Cortex of kidney (tissue), 1 donor: ENCODE data around the gene GGT7.
"Not testable (repeated sequence)": the region's sequence is repeated elsewhere in the genome, so short reads cannot be mapped to it uniquely, and the experiment has no call there.

ENCODE experiments used
- DNase-seq: peaks from one replicate; lab custom pipeline; 2025; lab: John Stamatoyannopoulos, UW

GGT7 gene

GRCh38 chr20:34883087-34883688 lies 10.5 kb upstream of the GGT7 start:
- no peak for DNase-seq

- no peak for DNase-seq
These were observed 9.0 kb upstream of the GGT7 start for GRCh38 chr20:34881689-34882088.

- DNase-seq, result not testable (repeated sequence)
These were observed 8.3 kb upstream of the GGT7 start for GRCh38 chr20:34880971-34881370.

- no peak for DNase-seq
These were observed 7.7 kb upstream of the GGT7 start for GRCh38 chr20:34880215-34880850.

DNA sequence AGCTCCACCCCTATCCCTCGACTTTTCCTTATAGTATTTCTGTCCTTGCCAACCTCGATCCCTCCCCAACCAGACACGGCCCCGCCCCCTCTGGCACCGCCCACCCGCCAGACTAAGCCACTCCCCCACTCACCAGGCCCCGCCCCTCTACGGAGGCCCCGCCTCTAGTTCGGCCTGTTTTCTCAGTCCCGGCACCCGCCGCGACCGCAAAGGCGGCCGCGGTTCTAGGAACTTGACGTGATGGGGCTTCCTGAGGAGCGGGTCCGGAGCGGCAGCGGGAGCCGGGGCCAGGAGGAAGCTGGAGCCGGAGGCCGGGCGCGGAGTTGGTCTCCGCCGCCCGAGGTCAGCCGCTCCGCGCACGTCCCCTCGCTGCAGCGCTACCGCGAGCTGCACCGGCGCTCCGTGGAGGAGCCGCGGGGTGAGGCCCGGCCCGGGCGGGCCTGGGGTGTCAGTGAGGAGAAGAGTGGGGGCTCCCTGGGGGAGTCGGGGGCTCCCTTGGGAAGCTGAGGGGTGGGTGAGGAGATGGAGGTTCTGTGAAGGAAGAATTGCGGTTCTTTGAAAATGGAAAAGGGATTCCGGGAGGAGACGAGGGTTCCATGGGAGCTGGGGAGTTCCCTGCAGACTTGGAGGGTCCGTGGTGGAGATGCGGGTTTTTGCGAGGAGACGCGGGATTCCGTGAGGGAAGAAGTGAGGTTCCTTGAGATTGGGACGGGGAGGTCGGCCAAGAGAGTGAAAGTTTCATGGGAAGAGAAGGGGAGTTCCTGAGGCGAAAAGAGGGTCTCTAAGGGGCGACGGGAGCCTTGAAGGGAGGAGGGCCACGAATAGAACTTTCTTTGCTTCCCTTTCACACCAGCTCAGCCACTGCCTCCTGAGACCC lies 4.0 kb upstream of the GGT7 start, which contains the start of gene ACSS2:
Gene ACSS2, plus strand, starts transcription at position 207 of the 877 bp plus-strand sequence. Its CDS starts 34 bp downstream, at position 241.
- peak; percentile 72 for DNase-seq

DNA sequence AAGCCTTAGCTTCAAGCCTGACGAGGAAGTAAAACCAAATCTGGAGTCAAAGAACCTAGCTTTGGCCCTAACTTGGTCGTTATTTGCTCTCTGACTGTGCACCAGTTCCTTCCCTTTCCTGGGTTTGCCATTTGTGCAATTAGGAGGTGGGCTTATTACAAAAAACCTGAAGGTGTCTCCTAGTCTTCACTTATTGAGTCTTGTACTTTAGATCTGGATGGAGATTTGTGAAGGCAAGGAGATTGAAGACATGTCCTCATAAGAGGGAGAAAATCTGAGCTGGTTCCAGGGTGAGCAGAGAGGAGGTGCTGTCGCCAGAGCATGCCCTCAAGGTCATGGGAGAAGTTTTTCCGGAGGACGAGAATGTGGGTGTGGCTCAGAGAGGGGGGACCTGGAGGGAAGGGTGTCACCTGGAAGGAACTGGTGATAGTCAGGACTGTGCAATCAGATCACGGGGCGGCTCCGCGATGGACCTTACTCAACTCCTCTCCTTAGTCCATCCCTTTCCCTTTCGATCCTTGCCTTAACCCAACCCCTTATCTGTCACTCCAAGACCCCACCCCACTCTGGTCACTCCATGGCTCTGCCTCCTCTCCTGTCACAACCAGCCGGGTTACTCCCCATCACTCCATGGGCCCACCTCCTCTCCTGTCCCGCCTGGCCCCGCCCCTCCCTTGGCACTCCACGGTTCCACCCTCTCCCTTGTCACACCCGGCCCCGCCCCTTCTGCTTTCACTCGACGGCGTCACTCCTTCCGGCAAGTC lies 3.2 kb upstream of the GGT7 start:
- DNase-seq, result peak; percentile 72

GRCh38 chr20:34874094-34874654 lies 1.5 kb upstream of the GGT7 start:
- DNase-seq, result no peak

- no peak for DNase-seq
These were observed 982 bp upstream of the GGT7 start for GRCh38 chr20:34873583-34874093.

DNA sequence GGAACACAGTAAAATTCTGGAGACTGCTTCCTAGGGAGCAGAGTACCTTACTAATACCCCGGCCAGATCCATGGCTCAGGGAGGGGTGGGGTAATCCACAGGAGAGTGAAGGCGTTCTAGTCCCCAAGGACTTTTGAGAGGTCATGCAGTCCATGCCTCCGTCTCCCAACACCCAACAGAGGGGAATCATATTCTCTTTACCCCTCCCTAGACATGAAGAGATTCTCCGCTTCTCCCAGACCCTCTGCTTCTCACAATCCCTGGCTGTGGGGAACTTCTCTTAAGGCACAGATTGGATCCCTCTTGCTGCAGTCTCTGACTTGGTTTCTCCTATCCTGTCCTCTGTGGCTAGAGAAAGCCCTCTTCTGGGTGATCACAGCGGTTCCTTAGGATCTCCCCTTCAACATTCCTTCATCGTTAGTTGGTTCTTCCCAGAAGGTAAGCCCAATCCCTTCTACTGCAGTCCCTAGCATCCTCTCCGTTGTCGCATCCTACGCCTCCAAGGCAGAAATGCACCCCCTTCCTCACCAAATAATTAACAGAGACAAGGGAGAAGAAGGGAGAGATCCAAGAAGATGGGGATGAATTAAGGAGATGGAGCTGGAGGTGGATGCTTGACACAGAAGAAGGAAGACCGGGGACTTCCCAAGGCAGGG lies 562 bp downstream of the GGT7 start:
- DNase-seq, result no peak

GRCh38 chr20:34871320-34871926 lies 1.2 kb downstream of the GGT7 start:
- no peak for DNase-seq

DNA sequence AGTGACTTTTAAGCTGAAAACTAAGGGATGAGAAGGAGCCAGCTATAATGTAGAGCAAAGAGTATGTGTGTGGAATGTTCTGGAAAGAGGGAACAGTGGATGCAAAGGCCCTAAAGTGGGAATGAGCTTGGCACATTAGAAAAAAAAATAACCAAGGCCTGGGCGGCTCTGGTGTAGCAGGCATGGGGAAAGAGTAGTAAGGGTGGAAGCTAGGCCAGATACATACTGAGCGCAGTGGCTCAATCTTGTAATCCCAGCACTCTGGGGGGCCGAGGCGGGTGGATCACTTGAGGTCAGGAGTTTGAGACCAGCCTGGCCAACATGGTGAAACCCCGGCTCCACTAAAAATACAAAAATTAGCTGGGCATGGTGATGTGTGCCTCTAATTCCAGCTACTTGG lies 8.4 kb downstream of the GGT7 start:
- DNase-seq, result no peak

GRCh38 chr20:34863421-34863965 lies 9.2 kb downstream of the GGT7 start:
- DNase-seq, result no peak

- DNase-seq, result no peak
These were observed 9.9 kb downstream of the GGT7 start for GRCh38 chr20:34862724-34863123.

DNA sequence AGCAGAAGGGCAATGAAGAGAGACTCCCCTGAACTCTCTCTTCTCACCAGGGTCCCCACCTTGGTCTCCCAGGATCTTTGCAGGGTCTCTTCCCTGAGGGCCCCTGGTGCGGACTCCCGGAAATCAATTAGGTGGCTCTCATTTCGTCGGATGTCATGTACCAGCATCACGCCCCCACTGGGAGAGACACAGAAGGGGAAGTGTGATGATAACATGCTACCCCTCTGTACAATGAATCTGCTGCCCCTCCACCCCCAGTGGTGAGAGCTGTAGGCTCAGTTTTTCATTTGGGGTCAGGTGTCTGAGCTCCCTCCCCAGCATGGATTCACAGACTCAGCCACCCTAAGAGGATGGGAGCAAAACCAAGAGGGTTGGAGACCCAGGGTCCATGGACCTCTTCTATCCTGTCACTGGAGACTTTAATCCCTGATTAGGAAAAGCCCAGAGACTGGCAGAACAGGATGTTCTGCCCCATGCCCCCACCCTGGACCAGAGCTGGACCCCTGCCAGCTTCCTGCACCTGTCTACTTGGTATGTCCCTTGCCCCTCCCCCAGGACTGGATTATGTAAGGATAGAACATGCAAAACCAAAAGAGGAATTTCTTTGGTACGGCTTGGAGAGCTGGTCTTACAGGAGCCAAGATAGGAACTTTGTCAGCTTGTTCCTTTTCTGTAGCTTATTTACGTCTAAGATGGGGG lies 11.1 kb downstream of the GGT7 start:
- no peak for DNase-seq

GRCh38 chr20:34859826-34860545 lies 12.7 kb downstream of the GGT7 start:
- no peak for DNase-seq

DNA sequence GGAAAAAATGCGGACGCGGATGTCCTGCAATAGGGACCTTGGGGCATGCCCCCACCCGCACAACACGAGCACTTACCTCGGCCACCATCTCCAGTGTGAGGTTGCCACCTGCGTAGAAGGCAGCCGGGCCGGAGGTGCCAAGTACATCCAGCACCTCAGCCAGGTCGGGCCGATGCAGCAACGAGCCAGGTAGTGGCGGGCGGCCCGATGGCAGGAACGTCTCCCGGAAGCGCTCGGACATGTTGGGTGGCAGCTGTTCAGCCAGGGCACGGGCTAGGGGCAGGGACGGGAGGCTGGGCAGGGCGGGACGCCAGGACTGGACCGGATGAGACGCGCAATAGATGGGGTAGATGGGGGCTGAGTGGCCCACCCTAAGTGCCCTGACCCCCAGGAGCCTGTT lies 13.3 kb downstream of the GGT7 start:
- no peak for DNase-seq

DNA sequence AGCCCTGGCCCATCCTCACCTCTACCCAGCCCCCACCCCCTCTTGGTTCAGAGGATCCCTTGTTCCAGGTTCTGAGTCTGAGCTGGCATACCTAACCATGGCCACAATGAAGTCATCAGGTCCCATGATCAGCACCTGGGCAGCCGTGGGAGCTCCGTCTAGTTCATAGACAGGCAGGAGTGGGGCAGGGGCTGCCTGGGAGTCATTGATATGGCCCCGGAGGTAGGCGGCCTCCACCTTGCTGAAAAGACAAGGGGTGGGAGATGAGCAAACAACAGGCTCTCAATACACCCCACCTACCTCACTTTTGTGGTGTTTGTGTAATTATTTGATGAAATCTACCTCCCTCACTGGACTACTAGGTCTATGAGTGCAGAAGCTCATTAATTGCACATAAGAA lies 20.4 kb downstream of the GGT7 start:
- DNase-seq, result no peak

DNA sequence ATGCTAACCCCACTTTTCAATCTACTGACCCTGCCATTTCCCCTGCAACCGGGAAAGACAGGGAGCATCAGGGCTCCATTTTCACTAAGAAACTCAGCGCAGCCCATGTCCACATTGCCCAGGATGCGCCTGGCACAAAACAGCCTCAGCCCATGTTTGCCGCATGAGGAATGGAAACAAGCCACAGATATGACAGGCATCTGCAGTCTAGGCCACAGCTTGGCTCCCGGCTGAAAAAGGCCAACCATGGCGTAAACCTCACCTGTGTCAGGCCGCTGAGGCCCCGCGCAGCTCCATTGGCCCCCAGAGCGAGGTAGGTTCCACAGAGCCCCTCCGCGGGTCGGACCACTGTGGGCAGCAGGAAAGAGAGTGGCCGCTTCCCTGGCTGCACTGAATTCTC lies 21.7 kb downstream of the GGT7 start:
- no peak for DNase-seq

DNA sequence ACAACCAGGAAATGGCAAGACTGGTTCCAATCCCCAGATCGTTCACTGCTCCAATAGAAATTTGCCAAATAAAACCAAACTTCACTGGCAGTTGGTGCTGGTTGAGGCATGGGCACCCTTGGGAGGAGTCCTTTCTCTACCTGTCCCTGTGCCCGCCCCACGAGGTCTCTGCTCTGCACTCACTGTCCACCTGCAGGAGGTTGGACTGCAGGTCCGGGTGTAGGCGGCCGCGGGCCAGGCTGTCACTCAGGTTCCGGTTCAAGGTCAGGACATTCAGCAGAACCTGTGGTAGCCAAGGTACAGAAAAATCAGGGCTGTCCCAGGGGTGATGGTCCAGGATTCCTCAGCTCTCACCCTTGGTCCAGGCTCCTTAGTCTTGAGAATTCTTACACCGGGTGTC lies 22.9 kb downstream of the GGT7 start:
- DNase-seq, result no peak
